Fibroblast of gingiva (primary cell): Measurements from ENCODE around the gene LRRC75A.
A peak's percentile ranks its signal among the peaks of the same experiment; 100 is the strongest.
"Not testable (repeated sequence)": the region's sequence is repeated elsewhere in the genome, so short reads cannot be mapped to it uniquely, and the experiment has no call there.

ENCODE experiments used
- DNase-seq: peaks from one replicate; pipeline ENCODE4 v3.0.0-alpha.2; 2011; ENCODE audit warnings: low read depth

LRRC75A gene

GRCh38 chr17:16449121-16449570 lies 42.8 kb downstream of the LRRC75A start:
- no peak for DNase-seq

- DNase-seq = no peak
Observed at GRCh38 chr17:16448490-16448889, 43.5 kb downstream of the LRRC75A start.

- DNase-seq = no peak
Observed at GRCh38 chr17:16447676-16448075, 44.3 kb downstream of the LRRC75A start.

GRCh38 chr17:16446338-16446983 lies 45.5 kb downstream of the LRRC75A start:
- DNase-seq = no peak

- no peak for DNase-seq
Observed at GRCh38 chr17:16444258-16444886, 47.6 kb downstream of the LRRC75A start.

- DNase-seq = no peak
Observed at GRCh38 chr17:16443511-16444257, 48.3 kb downstream of the LRRC75A start.

GRCh38 chr17:16442594-16443510 lies 49.1 kb downstream of the LRRC75A start:
- no peak for DNase-seq

- no peak for DNase-seq
Observed at GRCh38 chr17:16442141-16442540, 49.9 kb downstream of the LRRC75A start.

- peak; percentile 66 for DNase-seq
Observed at GRCh38 chr17:16440901-16441629, 50.9 kb downstream of the LRRC75A start.

GRCh38 chr17:16440354-16440753 lies 51.6 kb downstream of the LRRC75A start:
- not testable (repeated sequence) for DNase-seq

GRCh38 chr17:16439811-16440351 lies 52.1 kb downstream of the LRRC75A start:
- no peak for DNase-seq

- no peak for DNase-seq
Observed at GRCh38 chr17:16439303-16439791, 52.6 kb downstream of the LRRC75A start.

GRCh38 chr17:16438557-16439302 lies 53.3 kb downstream of the LRRC75A start:
- peak; percentile 100 for DNase-seq

- no peak for DNase-seq
Observed at GRCh38 chr17:16438173-16438556, 53.8 kb downstream of the LRRC75A start.

- no peak for DNase-seq
Observed at GRCh38 chr17:16437083-16437482, 54.9 kb downstream of the LRRC75A start.

GRCh38 chr17:16435925-16436886 lies 55.8 kb downstream of the LRRC75A start:
- DNase-seq = no peak

- no peak for DNase-seq
Observed at GRCh38 chr17:16434662-16435061, 57.3 kb downstream of the LRRC75A start.

GRCh38 chr17:16433514-16433913 lies 58.5 kb downstream of the LRRC75A start:
- no peak for DNase-seq

GRCh38 chr17:16432017-16432416 lies 60.0 kb downstream of the LRRC75A start:
- DNase-seq = no peak
